Embryonic facial prominence (tissue), 1 donor: ENCODE measurements around the gene ZYX.

ENCODE experiments used
- DNase-seq: peaks from one replicate; pipeline ENCODE4 v3.0.0-alpha.2; 2016; ENCODE audit errors: extremely low spot score

The ZYX gene

DNA sequence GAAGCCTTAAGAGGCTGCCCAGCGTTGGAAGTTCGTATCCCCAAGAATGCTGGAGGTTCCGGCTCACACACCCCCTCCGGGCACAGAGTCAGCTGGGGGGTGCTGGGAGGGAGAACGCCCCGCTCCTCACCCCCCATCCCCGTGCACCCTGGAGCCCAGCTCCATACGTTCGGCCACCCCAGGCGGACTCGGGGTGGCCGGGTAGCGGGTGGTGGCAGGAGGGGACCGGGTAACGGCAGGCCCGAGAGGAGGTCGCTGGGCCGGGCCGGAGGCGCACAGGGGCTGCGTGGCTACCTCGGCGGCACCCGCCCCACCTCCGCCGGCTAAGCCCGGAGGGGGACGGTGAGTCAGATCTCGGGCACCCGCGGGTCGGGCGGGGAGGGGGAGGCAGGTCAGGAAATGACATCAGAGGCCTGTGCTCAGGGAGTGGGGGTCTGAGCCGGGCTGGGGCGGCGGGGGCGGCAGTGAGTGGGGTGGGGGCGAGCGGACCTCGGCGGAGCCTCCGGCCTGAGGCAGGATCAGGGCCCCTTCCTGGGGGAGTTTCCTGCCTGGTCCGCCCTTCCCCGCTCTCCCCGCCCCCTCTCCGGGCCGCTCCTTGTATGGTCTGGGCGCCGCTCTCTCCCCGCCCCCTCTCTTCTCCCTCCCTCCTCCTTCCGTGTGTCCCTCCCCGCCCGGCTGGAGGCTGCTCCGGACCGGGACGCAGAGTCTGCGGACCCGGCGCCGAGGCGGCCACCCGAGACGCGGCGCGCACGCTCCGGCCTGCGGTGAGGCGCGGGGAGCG lies at the start of gene ZYX:
Gene ZYX, plus strand, starts transcription at position 700 of the 781 bp plus-strand sequence. CDS start 227 bp downstream, outside the sequence.
- peak; percentile 92 for DNase-seq

DNA sequence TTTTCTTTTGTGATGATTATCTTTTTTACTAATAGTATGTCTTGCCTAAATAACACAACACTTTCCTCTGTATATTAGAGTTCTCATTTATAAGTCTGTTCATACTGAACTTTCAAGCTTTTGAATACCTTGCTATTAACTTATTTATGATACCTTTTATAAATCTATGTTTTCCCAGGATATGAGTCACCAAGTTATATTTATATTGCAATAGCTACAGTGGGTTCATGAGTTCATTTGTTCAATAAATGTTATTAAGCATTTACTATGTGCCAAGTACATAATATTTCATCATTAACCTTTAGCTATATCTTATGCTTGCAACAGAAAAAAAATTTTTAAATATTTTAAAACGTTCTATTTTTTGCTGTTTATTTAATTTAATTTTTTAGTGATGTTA lies 46.9 kb upstream of the ZYX start:
- DNase-seq, result no peak

DNA sequence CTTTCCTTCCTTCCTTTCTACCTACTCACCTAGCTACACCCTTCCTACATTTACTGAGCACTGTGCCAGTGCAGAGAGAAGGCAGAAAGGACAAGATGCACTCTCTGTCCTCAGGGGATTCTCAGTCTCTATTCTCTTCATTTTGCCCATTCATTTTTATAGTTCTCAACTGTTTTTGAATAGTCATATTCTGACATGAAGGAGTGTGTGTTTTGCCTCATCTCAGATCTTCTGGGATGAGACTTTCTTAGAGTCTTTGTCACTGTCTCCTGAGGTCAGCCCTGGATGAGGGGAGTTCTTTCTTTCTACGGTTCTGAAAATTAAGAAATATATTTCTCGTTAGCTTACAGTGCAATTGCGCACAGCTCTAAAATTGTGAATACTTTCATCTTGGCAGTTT lies 43.9 kb upstream of the ZYX start:
- DNase-seq, result no peak

DNA sequence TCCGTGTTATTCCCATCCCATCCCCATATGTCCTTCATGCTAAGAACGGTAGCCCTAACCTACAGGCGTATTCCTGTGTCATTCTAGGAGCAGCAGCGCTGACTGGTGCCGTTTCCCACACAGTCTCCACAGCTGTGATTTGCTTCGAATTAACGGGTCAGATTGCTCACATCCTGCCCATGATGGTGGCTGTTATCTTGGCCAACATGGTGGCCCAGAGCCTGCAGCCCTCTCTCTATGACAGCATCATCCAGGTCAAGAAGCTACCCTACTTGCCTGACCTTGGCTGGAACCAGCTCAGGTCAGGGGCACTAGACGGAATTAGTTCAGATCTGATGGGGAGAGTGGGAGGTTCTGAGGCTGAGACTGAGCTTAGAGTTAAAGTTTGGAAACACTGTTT lies 39.3 kb upstream of the ZYX start:
- DNase-seq, result no peak

- DNase-seq, result no peak
Observed at GRCh38 chr7:143343596-143343995, 37.5 kb upstream of the ZYX start.

DNA sequence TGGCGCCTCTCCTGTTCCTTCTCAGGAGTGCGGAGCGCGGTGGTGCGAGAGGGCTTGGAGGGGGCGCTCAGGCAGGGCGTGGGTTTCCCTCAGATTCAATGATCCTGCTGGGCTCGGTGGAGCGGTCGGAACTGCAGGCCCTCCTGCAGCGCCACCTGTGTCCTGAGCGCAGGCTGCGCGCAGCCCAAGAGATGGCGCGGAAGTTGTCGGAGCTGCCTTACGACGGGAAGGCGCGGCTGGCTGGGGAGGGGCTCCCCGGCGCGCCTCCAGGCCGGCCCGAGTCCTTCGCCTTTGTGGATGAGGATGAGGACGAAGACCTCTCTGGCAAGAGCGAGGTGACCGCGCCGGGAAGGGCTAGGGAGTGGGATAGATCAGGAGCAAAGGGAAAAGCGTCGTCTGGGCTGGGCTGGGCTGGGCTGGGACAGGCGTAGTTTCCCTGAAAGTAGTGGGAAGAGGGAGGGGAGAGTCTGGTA lies 35.7 kb upstream of the ZYX start:
- no peak for DNase-seq

DNA sequence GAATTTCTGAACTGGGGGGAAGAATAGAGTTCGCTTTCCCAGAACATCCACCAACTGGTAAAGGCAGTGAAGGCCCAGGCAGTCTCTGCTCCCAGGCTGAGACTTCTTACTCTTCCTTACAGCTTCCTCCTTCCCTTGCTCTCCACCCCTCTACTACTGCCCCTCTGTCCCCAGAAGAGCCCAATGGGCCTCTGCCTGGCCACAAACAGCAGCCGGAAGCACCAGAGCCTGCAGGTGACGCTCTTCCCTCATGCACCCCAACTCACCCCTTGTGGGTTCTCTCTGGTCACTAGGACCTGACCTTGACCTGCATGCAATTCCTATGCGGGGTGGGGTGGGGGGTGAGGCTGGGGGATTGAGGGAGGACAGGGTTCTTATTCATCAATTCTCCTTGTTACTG lies 35.1 kb upstream of the ZYX start:
- no peak for DNase-seq

GRCh38 chr7:143347950-143348349 lies 33.2 kb upstream of the ZYX start:
- no peak for DNase-seq

DNA sequence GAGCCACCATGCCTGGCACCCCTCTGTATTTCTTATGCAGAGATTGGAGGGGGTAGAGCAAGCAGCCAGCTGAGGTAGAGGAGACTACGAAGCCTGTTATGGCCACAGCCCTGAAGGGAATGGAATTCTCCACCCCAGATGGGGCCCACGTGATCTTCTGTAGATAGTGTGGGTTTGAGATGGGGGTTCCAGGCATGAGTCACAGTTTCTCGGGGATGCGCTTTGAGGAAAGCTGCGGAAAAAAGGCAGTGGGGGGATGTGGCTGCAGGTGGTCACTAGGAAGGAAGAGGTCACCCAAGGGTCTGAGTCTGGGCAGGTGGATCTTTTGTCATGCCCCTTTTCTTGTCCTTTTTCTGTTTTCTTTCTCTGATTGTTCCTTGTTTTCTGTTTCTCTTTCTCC lies 30.1 kb upstream of the ZYX start:
- DNase-seq, result no peak

- no peak for DNase-seq
Observed at GRCh38 chr7:143351574-143351973, 29.6 kb upstream of the ZYX start.

GRCh38 chr7:143352531-143353002 lies 28.6 kb upstream of the ZYX start:
- no peak for DNase-seq

DNA sequence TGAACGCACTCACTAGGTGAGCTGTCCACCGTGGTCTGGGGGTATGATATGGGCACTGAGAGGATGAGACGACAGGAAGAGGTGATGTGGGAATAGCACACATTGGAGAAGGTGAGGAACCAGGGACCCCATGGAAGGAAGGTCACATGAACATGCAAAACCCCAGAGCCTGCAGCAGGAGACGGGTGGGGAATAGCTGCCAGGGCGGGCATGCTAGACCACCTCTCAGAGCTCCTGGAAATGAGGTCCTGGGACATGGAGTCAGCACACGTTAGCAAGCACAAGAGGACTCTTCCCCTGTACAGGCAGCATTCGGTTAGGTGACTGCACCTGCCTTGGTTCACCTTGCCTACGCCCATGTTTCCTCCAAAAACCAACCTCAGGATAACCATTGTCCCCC lies 26.8 kb upstream of the ZYX start:
- no peak for DNase-seq

DNA sequence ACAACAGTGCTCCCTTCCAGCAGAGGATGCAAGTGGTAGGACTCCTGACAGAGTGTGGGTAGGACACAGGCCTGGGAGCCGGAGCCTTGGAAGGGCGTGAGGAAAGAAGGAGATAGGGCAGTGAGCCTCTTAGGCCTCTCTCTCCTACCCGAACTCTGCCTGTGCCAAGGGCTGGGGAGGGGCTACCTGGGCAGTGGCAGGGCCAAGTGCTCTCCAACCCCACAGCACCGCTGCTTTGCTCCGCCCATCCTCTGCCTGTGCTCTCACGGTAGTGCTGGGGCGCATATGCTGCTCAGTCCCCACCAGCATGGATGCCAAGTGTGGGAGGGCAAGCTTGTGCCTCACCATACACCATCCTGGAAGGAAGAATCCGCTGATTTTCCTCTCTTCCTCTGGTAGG lies 26.2 kb upstream of the ZYX start:
- DNase-seq, result no peak

GRCh38 chr7:143355450-143356385 lies 25.4 kb upstream of the ZYX start:
- no peak for DNase-seq

- DNase-seq, result no peak
Observed at GRCh38 chr7:143356414-143357050, 24.6 kb upstream of the ZYX start.

DNA sequence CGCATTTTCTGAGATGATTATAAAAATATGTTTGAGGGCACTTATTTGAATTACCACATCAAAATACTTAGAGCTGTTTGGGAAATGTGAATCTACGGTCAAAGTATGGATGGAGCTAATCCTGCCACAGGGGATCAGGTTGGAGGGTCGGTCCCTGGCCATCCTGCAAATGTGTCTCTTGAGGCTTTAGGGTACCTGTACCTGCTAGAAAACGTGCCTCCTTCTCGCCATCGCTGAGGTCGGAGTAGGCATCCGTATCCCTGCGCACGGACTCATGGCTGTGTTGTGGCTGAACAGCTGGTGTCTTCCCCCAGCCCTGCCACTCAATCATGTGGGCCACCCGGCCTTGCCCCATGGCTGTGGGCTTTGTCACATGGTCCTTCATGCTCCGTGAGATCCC lies 22.5 kb upstream of the ZYX start:
- DNase-seq, result no peak

DNA sequence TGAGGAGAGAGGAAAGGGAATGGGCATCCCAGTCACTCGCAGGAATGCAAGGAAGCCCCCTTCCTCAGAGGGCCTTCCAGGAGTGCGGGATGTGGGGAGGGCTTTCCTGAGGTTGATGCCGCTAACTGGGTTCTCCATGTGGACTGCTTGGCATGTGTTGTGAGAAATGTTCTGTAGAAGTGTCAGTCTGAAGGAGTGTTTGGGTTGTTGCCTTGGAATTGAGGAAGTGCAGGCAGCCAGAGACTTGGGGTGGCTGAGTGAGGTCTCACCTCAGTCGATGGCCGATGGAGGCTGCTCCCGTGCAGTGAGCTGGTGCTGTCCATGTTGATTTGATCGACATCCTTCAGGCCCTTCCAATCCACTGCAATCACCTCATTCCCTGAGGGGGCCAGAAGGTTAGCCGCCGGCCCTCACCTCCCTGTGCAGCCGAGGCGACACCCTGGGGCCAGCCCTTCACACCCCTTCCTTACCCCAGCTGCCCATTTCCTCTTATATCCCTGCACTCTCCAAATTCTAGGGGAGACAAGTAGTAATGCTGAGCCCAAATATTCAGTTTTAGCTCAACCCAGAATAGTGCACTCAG lies 21.3 kb upstream of the ZYX start:
- DNase-seq, result no peak

GRCh38 chr7:143360788-143361551 lies 20.2 kb upstream of the ZYX start:
- no peak for DNase-seq

GRCh38 chr7:143361552-143362130 lies 19.5 kb upstream of the ZYX start:
- no peak for DNase-seq

DNA sequence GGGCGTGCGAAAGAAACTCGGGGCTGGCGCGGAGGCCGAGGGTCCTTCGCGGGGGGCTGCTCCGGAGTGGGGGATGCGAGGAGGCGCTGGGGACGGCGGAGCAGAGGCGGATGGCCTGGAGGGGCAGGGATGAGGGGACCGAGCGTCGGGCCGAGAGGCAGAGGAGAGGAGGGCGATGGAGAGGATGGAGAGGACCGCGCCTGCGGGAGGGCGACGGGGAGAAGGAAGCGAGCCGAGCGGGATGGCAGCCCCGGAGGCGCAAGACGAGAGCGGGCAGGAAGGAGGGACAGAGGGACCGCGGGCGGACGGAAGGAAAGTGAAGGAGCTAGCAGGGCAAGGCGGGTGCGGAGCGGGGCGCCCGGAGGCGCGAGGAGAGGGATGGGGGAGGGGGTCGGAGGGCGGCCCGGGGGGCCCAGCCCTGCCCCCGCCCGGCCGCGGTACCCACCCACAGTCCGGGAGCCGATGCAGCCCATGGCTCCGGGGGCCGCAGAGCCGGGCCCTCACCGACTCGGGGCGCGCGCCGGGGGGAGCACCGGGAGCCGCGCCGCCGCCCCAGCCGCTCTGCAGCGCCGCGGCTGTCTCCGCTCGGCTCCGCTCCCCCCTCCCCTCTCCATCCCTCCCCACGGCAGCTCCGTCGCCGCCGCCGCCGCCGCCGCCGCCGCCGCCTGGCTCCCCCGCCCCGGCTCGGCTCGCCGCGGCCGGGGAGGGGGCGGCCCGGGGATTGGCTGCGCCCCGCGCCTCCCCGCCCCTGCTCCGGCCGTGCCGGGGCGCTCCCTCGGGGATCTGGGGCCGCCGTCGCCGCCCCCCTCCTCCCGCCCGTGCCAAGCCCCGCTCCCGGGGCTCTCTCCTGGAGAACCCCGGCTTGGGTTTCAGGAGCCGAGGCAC lies 18.8 kb upstream of the ZYX start, which contains the start of gene FAM131B:
Gene FAM131B, minus strand, starts transcription at position 583 of the 885 bp plus-strand sequence. Its CDS starts 110 bp downstream, at position 473.
- no peak for DNase-seq
